Nephron progenitor cell (in vitro differentiated cells): ENCODE results near the gene UPK3BL1.
"Not testable (repeated sequence)": the region's sequence is repeated elsewhere in the genome, so short reads cannot be mapped to it uniquely, and the experiment has no call there.

Experiments used
- DNase-seq: peaks from one replicate; pipeline ENCODE4 v3.0.0; 2021
- H3K27ac Mint-ChIP-seq: 2 replicates; pipeline ENCODE4 v1.8.0; 2021; ENCODE audit warnings: mild to moderate bottlenecking, moderate library complexity, mixed read lengths
- H3K27me3 Mint-ChIP-seq: 2 replicates; pipeline ENCODE4 v1.8.0; 2021; ENCODE audit warnings: mild to moderate bottlenecking, low read depth, mixed read lengths; ENCODE audit not compliant: poor library complexity
- H3K36me3 Mint-ChIP-seq: 2 replicates; pipeline ENCODE4 v1.8.0; 2021; ENCODE audit warnings: low read depth, mixed read lengths
- H3K4me1 Mint-ChIP-seq: 2 replicates; pipeline ENCODE4 v1.8.0; 2021; ENCODE audit warnings: mixed read lengths
- H3K4me3 Mint-ChIP-seq: 2 replicates; pipeline ENCODE4 v1.8.0; 2021; ENCODE audit warnings: mild to moderate bottlenecking, moderate library complexity, mixed read lengths
- H3K9me3 Mint-ChIP-seq: 2 replicates; pipeline ENCODE4 v1.8.0; 2021; ENCODE audit warnings: mild to moderate bottlenecking, moderate library complexity, mixed read lengths

Gene UPK3BL1

GRCh38 chr7:102642691-102643090, at the start of gene UPK3BL1:
UPK3BL1 (minus strand) TSS chr7:102642791; CDS start chr7:102642741, 50 bp downstream.
- DNase-seq, H3K27me3 Mint-ChIP-seq, H3K36me3 Mint-ChIP-seq, H3K4me1 Mint-ChIP-seq, H3K9me3 Mint-ChIP-seq, H3K4me3 Mint-ChIP-seq, H3K27ac Mint-ChIP-seq: not testable (repeated sequence)

GRCh38 chr7:102690602-102691001, 48.0 kb upstream of the UPK3BL1 start:
- not testable (repeated sequence) for H3K4me1 Mint-ChIP-seq, H3K4me3 Mint-ChIP-seq, H3K36me3 Mint-ChIP-seq, H3K9me3 Mint-ChIP-seq, H3K27ac Mint-ChIP-seq, DNase-seq
- H3K27me3 Mint-ChIP-seq, result peaks cover 50% of the 10 kb centered on the region

GRCh38 chr7:102689436-102690282, 47.1 kb upstream of the UPK3BL1 start:
- H3K4me3 Mint-ChIP-seq, H3K9me3 Mint-ChIP-seq, H3K4me1 Mint-ChIP-seq, H3K36me3 Mint-ChIP-seq, DNase-seq, H3K27ac Mint-ChIP-seq: not testable (repeated sequence)
- peaks cover 44% of the 10 kb centered on the region for H3K27me3 Mint-ChIP-seq

- not testable (repeated sequence) for H3K27ac Mint-ChIP-seq, H3K4me3 Mint-ChIP-seq, H3K4me1 Mint-ChIP-seq, H3K36me3 Mint-ChIP-seq, H3K9me3 Mint-ChIP-seq, DNase-seq
- H3K27me3 Mint-ChIP-seq, result peaks cover 32% of the 10 kb centered on the region
Observed at GRCh38 chr7:102688299-102689036, 45.9 kb upstream of the UPK3BL1 start.

- H3K27me3 Mint-ChIP-seq, H3K36me3 Mint-ChIP-seq, H3K4me3 Mint-ChIP-seq, H3K9me3 Mint-ChIP-seq, H3K27ac Mint-ChIP-seq, H3K4me1 Mint-ChIP-seq, DNase-seq: not testable (repeated sequence)
Observed at GRCh38 chr7:102682560-102682959, 40.0 kb upstream of the UPK3BL1 start.

- not testable (repeated sequence) for H3K4me3 Mint-ChIP-seq, H3K9me3 Mint-ChIP-seq, H3K36me3 Mint-ChIP-seq, H3K27me3 Mint-ChIP-seq, H3K4me1 Mint-ChIP-seq, H3K27ac Mint-ChIP-seq, DNase-seq
Observed at GRCh38 chr7:102680780-102681179, 38.2 kb upstream of the UPK3BL1 start.

GRCh38 chr7:102675545-102675944, 33.0 kb upstream of the UPK3BL1 start:
- not testable (repeated sequence) for H3K4me1 Mint-ChIP-seq, H3K27me3 Mint-ChIP-seq, H3K36me3 Mint-ChIP-seq

GRCh38 chr7:102673447-102674067, 31.0 kb upstream of the UPK3BL1 start:
- H3K4me3 Mint-ChIP-seq, DNase-seq, H3K36me3 Mint-ChIP-seq, H3K27ac Mint-ChIP-seq, H3K4me1 Mint-ChIP-seq, H3K27me3 Mint-ChIP-seq, H3K9me3 Mint-ChIP-seq: not testable (repeated sequence)

More at GRCh38 chr7:102675545-102675944, 33.0 kb upstream of the UPK3BL1 start:
- DNase-seq, H3K4me3 Mint-ChIP-seq, H3K27ac Mint-ChIP-seq, H3K9me3 Mint-ChIP-seq: not testable (repeated sequence)

GRCh38 chr7:102671956-102672307, 29.3 kb upstream of the UPK3BL1 start:
- H3K27ac Mint-ChIP-seq, H3K27me3 Mint-ChIP-seq, H3K36me3 Mint-ChIP-seq, H3K4me1 Mint-ChIP-seq, H3K9me3 Mint-ChIP-seq, DNase-seq, H3K4me3 Mint-ChIP-seq: not testable (repeated sequence)

- peak; percentile 91 for DNase-seq
- not testable (repeated sequence) for H3K4me1 Mint-ChIP-seq, H3K9me3 Mint-ChIP-seq, H3K36me3 Mint-ChIP-seq, H3K27ac Mint-ChIP-seq, H3K27me3 Mint-ChIP-seq
- H3K4me3 Mint-ChIP-seq, result peak within 1 kb of the TSS; percentile 79
Observed at GRCh38 chr7:102671166-102671955, 28.8 kb upstream of the UPK3BL1 start, which contains the start of gene POLR2J2. POLR2J2 (minus strand) TSS chr7:102671663; CDS start chr7:102671601, 62 bp downstream.

GRCh38 chr7:102667523-102667922, 24.9 kb upstream of the UPK3BL1 start:
- not testable (repeated sequence) for H3K27me3 Mint-ChIP-seq, DNase-seq, H3K9me3 Mint-ChIP-seq, H3K4me1 Mint-ChIP-seq, H3K36me3 Mint-ChIP-seq, H3K4me3 Mint-ChIP-seq, H3K27ac Mint-ChIP-seq

GRCh38 chr7:102666850-102667249, 24.3 kb upstream of the UPK3BL1 start:
- not testable (repeated sequence) for H3K27me3 Mint-ChIP-seq, DNase-seq, H3K9me3 Mint-ChIP-seq, H3K36me3 Mint-ChIP-seq, H3K4me3 Mint-ChIP-seq, H3K4me1 Mint-ChIP-seq, H3K27ac Mint-ChIP-seq

GRCh38 chr7:102664765-102665164, 22.2 kb upstream of the UPK3BL1 start:
- not testable (repeated sequence) for H3K4me3 Mint-ChIP-seq, DNase-seq, H3K27me3 Mint-ChIP-seq, H3K9me3 Mint-ChIP-seq, H3K36me3 Mint-ChIP-seq, H3K27ac Mint-ChIP-seq, H3K4me1 Mint-ChIP-seq

GRCh38 chr7:102649924-102650323, 7.3 kb upstream of the UPK3BL1 start, which contains the start of gene SPDYE2B:
SPDYE2B (plus strand) TSS chr7:102650319; CDS start chr7:102652349, 2,030 bp downstream.
- H3K4me1 Mint-ChIP-seq, H3K4me3 Mint-ChIP-seq, H3K9me3 Mint-ChIP-seq, H3K36me3 Mint-ChIP-seq, DNase-seq, H3K27ac Mint-ChIP-seq, H3K27me3 Mint-ChIP-seq: not testable (repeated sequence)
